ENCODE data around the gene ZNF32.

ZNF32 gene

DNA sequence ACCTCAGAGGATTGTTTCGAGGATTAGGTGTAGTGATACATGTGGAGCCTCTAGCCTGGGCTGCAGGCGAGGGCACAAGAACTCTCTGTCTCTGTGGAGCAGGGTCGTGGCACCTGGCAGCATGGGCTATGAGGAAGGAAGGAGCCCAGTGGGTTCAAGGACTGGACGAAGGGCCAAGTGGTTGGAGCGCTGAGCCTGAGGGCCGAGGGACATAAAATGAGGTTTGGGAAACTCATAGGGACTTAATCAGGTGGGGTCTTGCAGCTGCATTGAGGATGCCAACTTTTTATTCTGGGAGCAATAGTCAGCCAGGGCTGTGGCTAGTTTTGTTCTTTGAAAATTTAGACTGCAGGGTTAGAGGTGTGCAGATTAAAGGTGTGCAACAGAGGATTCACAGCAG lies 33.0 kb upstream of the ZNF32 start:
- DNase-seq (ENCODE audit: insufficient read length, low spot score): no peak
- no peak for FAIRE-seq
- TF ChIP-seq, protein P1, sequence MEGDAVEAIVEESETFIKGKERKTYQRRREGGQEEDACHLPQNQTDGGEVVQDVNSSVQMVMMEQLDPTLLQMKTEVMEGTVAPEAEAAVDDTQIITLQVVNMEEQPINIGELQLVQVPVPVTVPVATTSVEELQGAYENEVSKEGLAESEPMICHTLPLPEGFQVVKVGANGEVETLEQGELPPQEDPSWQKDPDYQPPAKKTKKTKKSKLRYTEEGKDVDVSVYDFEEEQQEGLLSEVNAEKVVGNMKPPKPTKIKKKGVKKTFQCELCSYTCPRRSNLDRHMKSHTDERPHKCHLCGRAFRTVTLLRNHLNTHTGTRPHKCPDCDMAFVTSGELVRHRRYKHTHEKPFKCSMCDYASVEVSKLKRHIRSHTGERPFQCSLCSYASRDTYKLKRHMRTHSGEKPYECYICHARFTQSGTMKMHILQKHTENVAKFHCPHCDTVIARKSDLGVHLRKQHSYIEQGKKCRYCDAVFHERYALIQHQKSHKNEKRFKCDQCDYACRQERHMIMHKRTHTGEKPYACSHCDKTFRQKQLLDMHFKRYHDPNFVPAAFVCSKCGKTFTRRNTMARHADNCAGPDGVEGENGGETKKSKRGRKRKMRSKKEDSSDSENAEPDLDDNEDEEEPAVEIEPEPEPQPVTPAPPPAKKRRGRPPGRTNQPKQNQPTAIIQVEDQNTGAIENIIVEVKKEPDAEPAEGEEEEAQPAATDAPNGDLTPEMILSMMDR (IDR thresholded peaks at IDR 0.05; ENCODE audit: insufficient read depth, missing control alignments): no peak

DNA sequence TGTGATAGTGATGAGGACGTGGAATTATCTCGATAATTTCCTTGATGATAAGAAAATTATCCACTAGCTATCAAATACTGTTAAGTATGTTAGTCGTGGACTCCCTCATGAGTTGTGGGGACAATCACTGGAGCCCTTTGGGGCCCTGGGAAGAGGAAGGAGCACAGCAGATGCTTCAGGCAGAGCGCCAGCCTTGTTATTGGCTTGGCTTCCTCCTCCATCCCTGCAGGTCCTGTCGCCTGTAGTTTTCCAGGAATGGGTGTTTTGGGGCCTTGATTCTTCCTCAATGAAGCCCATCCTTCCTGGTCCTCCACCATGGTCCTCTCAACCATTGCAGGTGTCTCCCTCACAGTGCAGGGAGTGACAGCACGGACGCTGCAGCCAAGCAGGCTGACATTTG lies 32.5 kb upstream of the ZNF32 start:
- DNase-seq (ENCODE audit: insufficient read length, low spot score) (no peak), FAIRE-seq (no peak)
- TF ChIP-seq, protein P1 (IDR thresholded peaks at IDR 0.05; ENCODE audit: insufficient read depth, missing control alignments): no peak

DNA sequence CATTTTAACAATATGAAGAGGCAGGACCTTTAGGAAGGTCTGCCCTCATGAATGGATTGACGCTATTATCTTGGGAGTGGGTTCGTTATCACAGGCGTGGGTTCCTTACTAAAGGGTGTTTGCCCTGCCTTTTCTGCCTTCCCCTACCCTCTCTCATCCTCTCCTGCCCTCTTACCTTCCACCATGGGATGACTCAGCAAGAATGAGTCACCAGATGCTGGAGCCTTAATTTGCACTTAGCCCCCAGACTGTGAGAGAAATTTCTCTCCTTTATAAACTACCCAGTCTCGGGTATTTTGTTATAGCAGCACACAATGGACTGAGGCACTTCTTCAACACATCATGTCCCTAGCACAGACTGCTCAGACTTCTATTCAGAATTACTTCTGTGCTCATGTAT lies 31.4 kb upstream of the ZNF32 start:
- no peak for DNase-seq (ENCODE audit: insufficient read length, low spot score)
- TF ChIP-seq, protein P1 (IDR thresholded peaks at IDR 0.05; ENCODE audit: insufficient read depth, missing control alignments): no peak
- FAIRE-seq: no peak

DNA sequence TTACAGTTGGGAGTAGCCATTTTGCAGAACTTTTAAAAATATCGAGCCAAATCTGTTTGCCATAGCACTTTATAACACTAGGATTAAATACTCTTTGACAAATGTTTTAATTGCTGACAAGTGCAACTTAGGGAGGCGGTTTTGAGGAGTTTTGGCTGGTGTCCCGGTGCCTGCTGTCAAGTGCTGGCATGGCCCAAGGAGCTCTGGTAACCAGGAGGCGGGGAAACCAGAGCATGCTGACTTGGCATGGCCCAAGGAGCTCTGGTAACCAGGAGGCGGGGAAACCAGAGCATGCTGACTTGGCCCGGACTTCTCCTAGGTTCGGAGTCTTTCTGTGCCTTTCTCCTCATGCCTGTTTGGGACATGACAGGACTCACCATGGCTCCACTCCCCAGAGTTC lies 30.8 kb upstream of the ZNF32 start:
- TF ChIP-seq, protein P1 (IDR thresholded peaks at IDR 0.05; ENCODE audit: insufficient read depth, missing control alignments): no peak
- FAIRE-seq (no peak), DNase-seq (ENCODE audit: insufficient read length, low spot score) (no peak)

DNA sequence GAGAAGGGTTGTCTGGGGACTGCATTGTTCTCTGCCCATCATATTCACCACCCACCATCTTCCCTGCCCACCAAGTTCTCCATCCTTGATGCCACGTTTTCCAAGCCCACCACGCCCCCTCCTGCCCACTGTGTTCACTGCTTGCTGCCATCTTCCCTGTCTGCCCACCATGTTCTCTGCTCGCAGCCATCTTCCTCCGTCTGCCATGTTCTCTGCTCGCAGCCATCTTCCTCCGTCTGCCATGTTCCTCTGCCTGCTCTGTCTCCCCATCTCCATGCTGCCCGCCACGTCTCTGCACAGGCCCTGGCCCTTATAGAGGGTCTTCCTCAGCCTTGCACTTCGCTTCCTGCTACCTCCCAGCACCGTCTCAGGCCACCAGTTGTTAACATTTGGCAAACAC lies 30.0 kb upstream of the ZNF32 start:
- DNase-seq (ENCODE audit: insufficient read length, low spot score) (no peak), FAIRE-seq (no peak)
- TF ChIP-seq, protein P1 (IDR thresholded peaks at IDR 0.05; ENCODE audit: insufficient read depth, missing control alignments): no peak

DNA sequence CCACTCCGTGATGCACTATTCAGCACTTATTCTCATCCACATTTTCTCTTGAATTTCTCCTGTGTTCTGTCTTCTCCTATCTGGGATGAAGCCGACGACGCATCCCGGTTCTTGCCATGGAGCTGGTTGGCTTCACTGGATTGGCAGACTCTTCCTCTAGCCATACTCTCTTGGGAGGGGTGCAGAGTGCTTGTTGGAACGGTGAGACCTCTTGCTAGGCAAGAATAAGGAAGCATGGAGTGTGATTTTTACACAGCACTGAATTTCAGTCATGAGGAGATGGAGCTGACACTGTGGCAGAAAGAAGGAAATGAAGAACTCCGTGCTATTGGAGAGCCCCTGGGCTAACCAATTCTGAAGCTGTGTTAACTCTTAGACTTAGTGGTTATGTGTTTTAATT lies 28.2 kb upstream of the ZNF32 start:
- DNase-seq (ENCODE audit: insufficient read length, low spot score) (no peak), FAIRE-seq (no peak)
- TF ChIP-seq, protein P1 (IDR thresholded peaks at IDR 0.05; ENCODE audit: insufficient read depth, missing control alignments): no peak

DNA sequence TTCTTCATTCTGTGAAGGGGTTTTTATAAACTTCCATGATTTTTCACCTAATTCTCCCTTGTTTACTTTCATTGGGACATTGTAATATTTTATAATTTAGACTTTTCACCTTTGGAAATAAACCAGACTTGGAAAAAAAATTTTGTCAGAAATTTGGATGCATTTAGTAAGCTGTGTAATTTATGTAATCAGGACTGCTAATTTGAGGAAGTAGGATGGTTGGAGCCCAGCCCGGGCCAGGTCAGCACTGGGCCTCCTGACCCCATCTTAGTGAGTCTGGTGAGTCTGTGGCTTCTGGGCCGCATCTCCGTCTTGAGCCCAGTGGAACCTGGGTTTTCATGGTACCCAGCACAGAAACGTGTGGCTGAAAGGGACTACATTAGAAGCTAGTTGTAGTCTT lies 27.6 kb upstream of the ZNF32 start:
- FAIRE-seq (no peak), DNase-seq (ENCODE audit: insufficient read length, low spot score) (no peak)
- TF ChIP-seq, protein P1 (IDR thresholded peaks at IDR 0.05; ENCODE audit: insufficient read depth, missing control alignments): no peak

All from D721Med (cell line).